ENCODE results near the gene MAGI1.

MAGI1 gene

DNA sequence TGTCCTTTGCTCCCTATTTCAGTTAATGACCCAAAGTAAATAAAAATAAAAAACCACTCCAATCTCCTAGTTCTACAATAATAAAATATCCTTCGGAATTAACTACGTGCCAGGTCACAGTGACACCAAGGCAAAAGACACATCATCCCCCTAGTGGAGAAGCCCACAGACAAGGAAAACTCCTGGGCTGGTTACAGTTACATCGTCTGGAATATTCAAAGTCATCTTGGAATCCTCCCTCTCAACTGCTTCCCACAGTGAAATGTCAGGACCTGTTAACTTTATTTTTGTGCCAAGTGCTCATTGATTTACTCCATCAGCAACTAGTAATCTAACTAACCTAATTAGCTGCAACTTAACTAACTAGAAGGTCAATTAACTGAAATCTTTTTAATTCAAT is 349.3 kb downstream of the MAGI1 start:
- no peak overlapping the region for H3K56ac ChIP-seq (ENCODE audit: low read length)
- WGBS (ENCODE audit: extremely low coverage, insufficient coverage, low lambda C conversion rate) = no CpG with 5 or more reads among the region's 3 CpGs
- H3K9ac ChIP-seq (ENCODE audit: low read length) = no peak overlapping the region
- H4K8ac ChIP-seq (ENCODE audit: low read depth, low read length) = no peak overlapping the region
- H3K79me1 ChIP-seq (ENCODE audit: low read length) = no peaks in the 10 kb centered on the region
- no peak overlapping the region for H4K5ac ChIP-seq (ENCODE audit: low read length)
- no peak overlapping the region for H2BK5ac ChIP-seq (ENCODE audit: low read length)
- no peaks in the 10 kb centered on the region for H3K27me3 ChIP-seq (ENCODE audit: insufficient read depth, low read length, poor library complexity)
- H3K27ac ChIP-seq (ENCODE audit: low read depth, low read length) = no peak overlapping the region
- H3K23ac ChIP-seq (ENCODE audit: low read length) = no peak overlapping the region
- DNase-seq = peak; percentile 56
- H2BK15ac ChIP-seq (replicated peaks; ENCODE audit: low read depth) = no peak overlapping the region
- H3K79me2 ChIP-seq (ENCODE audit: control insufficient read depth, insufficient read depth, low read length) = no peaks in the 10 kb centered on the region
- H3K4me1 ChIP-seq (ENCODE audit: control insufficient read depth, low read depth, low read length) = peaks cover 5% of the 10 kb centered on the region
- no peak overlapping the region for H3K4me3 ChIP-seq (ENCODE audit: low read length)
- no peak overlapping the region for H3K4ac ChIP-seq (ENCODE audit: low read depth, low read length)
- H3K4me2 ChIP-seq (ENCODE audit: low read length) = no peak overlapping the region
- H2BK120ac ChIP-seq (ENCODE audit: low read depth, low read length) = no peak overlapping the region
- H2AK5ac ChIP-seq (ENCODE audit: low read length) = no peak overlapping the region
- no peaks in the 10 kb centered on the region for H3K36me3 ChIP-seq (ENCODE audit: control insufficient read depth, insufficient read depth, low read length)
- H3K18ac ChIP-seq (ENCODE audit: low read length) = no peak overlapping the region

DNA sequence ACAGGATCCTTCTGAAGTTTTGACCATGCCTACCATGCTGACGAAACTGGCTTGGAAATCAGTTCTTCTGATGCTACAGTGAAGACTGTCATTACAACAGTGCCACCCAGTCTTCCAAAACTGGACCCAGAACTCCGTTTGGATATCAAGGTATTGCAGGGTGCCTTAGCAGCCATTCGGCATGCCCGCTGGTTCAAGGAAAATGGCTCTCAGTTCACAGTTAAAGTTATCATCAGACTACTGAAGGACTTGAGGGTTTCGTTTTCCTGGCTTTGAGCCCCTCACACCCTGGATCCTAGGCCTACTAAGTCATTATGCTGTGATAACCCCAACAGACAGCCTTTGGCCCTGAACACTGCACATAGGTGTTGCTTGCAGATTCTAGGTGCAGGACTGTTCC is 351.0 kb downstream of the MAGI1 start:
- no peaks in the 10 kb centered on the region for H3K27me3 ChIP-seq (ENCODE audit: insufficient read depth, low read length, poor library complexity)
- no peak overlapping the region for H3K56ac ChIP-seq (ENCODE audit: low read length)
- H3K4me3 ChIP-seq (ENCODE audit: low read length) = no peak overlapping the region
- H3K36me3 ChIP-seq (ENCODE audit: control insufficient read depth, insufficient read depth, low read length) = no peaks in the 10 kb centered on the region
- H2BK5ac ChIP-seq (ENCODE audit: low read length) = no peak overlapping the region
- no peak overlapping the region for H3K4ac ChIP-seq (ENCODE audit: low read depth, low read length)
- no peaks in the 10 kb centered on the region for H3K79me1 ChIP-seq (ENCODE audit: low read length)
- no peak overlapping the region for H3K4me2 ChIP-seq (ENCODE audit: low read length)
- no CpG with 5 or more reads among the region's 5 CpGs for WGBS (ENCODE audit: extremely low coverage, insufficient coverage, low lambda C conversion rate)
- H4K8ac ChIP-seq (ENCODE audit: low read depth, low read length) = no peak overlapping the region
- no peak for DNase-seq
- H4K5ac ChIP-seq (ENCODE audit: low read length) = no peak overlapping the region
- H3K79me2 ChIP-seq (ENCODE audit: control insufficient read depth, insufficient read depth, low read length) = no peaks in the 10 kb centered on the region
- H2AK5ac ChIP-seq (ENCODE audit: low read length) = no peak overlapping the region
- no peak overlapping the region for H3K18ac ChIP-seq (ENCODE audit: low read length)
- H2BK120ac ChIP-seq (ENCODE audit: low read depth, low read length) = no peak overlapping the region
- H3K4me1 ChIP-seq (ENCODE audit: control insufficient read depth, low read depth, low read length) = peaks cover 5% of the 10 kb centered on the region
- H3K23ac ChIP-seq (ENCODE audit: low read length) = no peak overlapping the region
- no peak overlapping the region for H3K9ac ChIP-seq (ENCODE audit: low read length)
- H3K27ac ChIP-seq (ENCODE audit: low read depth, low read length) = no peak overlapping the region
- no peak overlapping the region for H2BK15ac ChIP-seq (replicated peaks; ENCODE audit: low read depth)

GRCh38 chr3:65685621-65686235 is 353.0 kb downstream of the MAGI1 start:
- Histone ChIP-seq H3K27me3 (ENCODE audit: insufficient read depth, low read length, poor library complexity) (no peaks in the 10 kb centered on the region), H3K27ac (ENCODE audit: low read depth, low read length) (no peak overlapping the region), H3K4me2 (ENCODE audit: low read length) (no peak overlapping the region), H2BK5ac (ENCODE audit: low read length) (no peak overlapping the region), H3K4me1 (ENCODE audit: control insufficient read depth, low read depth, low read length) (peaks cover 5% of the 10 kb centered on the region), H3K56ac (ENCODE audit: low read length) (no peak overlapping the region), H3K4ac (ENCODE audit: low read depth, low read length) (no peak overlapping the region), H2BK15ac (replicated peaks; ENCODE audit: low read depth) (no peak overlapping the region), H3K79me2 (ENCODE audit: control insufficient read depth, insufficient read depth, low read length) (no peaks in the 10 kb centered on the region), H2AK5ac (ENCODE audit: low read length) (no peak overlapping the region), H3K9ac (ENCODE audit: low read length) (no peak overlapping the region), H3K4me3 (ENCODE audit: low read length) (no peak overlapping the region), H3K79me1 (ENCODE audit: low read length) (no peaks in the 10 kb centered on the region), H4K5ac (ENCODE audit: low read length) (no peak overlapping the region), H3K36me3 (ENCODE audit: control insufficient read depth, insufficient read depth, low read length) (no peaks in the 10 kb centered on the region), H4K8ac (ENCODE audit: low read depth, low read length) (no peak overlapping the region), H3K23ac (ENCODE audit: low read length) (no peak overlapping the region), H2BK120ac (ENCODE audit: low read depth, low read length) (peak overlapping the region; percentile 28), H3K18ac (ENCODE audit: low read length) (no peak overlapping the region)
- peak; percentile 23 for DNase-seq
- no CpG with 5 or more reads among the region's 5 CpGs for WGBS (ENCODE audit: extremely low coverage, insufficient coverage, low lambda C conversion rate)

GRCh38 chr3:65678516-65678915 is 360.2 kb downstream of the MAGI1 start:
- peaks cover 7% of the 10 kb centered on the region for H3K79me1 ChIP-seq (ENCODE audit: low read length)
- H3K23ac ChIP-seq (ENCODE audit: low read length) = no peak overlapping the region
- no peak overlapping the region for H2BK15ac ChIP-seq (replicated peaks; ENCODE audit: low read depth)
- H3K9ac ChIP-seq (ENCODE audit: low read length) = no peak overlapping the region
- H3K56ac ChIP-seq (ENCODE audit: low read length) = no peak overlapping the region
- no peak overlapping the region for H3K4me3 ChIP-seq (ENCODE audit: low read length)
- H3K79me2 ChIP-seq (ENCODE audit: control insufficient read depth, insufficient read depth, low read length) = no peaks in the 10 kb centered on the region
- H3K36me3 ChIP-seq (ENCODE audit: control insufficient read depth, insufficient read depth, low read length) = no peaks in the 10 kb centered on the region
- DNase-seq = peak; percentile 38
- H2AK5ac ChIP-seq (ENCODE audit: low read length) = no peak overlapping the region
- H2BK120ac ChIP-seq (ENCODE audit: low read depth, low read length) = no peak overlapping the region
- no peak overlapping the region for H2BK5ac ChIP-seq (ENCODE audit: low read length)
- no peak overlapping the region for H3K18ac ChIP-seq (ENCODE audit: low read length)
- no peak overlapping the region for H3K4ac ChIP-seq (ENCODE audit: low read depth, low read length)
- H4K8ac ChIP-seq (ENCODE audit: low read depth, low read length) = no peak overlapping the region
- no CpG with 5 or more reads among the region's 4 CpGs for WGBS (ENCODE audit: extremely low coverage, insufficient coverage, low lambda C conversion rate)
- H4K5ac ChIP-seq (ENCODE audit: low read length) = no peak overlapping the region
- no peak overlapping the region for H3K27ac ChIP-seq (ENCODE audit: low read depth, low read length)
- no peaks in the 10 kb centered on the region for H3K4me1 ChIP-seq (ENCODE audit: control insufficient read depth, low read depth, low read length)
- H3K27me3 ChIP-seq (ENCODE audit: insufficient read depth, low read length, poor library complexity) = no peaks in the 10 kb centered on the region
- H3K4me2 ChIP-seq (ENCODE audit: low read length) = no peak overlapping the region

DNA sequence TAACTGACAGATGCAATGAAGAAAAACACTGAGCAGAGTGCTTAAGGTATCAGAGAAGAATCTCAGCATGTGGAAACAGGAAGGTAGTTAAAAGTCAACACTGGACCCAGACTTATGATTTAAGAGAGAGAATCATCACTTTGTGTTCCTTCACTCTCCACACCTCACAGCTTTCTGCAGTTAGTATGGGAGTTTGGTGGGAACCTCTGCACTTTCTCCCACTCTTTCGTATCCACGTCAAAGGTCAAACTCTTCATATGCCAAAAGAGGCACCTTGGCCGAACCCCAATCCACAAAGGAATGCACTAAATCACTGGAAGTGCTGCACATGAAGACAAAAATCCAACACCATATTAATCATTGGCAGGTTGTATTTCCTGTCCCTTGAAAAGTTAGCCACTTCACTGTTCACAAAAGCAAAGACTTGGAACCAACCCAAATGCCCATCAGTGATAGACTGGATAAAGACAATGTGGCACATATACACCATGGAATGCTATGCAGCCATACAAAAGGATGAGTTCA is 361.2 kb downstream of the MAGI1 start:
- no peak for DNase-seq
- Histone ChIP-seq H2BK120ac (ENCODE audit: low read depth, low read length) (no peak overlapping the region), H3K9ac (ENCODE audit: low read length) (no peak overlapping the region)

DNA sequence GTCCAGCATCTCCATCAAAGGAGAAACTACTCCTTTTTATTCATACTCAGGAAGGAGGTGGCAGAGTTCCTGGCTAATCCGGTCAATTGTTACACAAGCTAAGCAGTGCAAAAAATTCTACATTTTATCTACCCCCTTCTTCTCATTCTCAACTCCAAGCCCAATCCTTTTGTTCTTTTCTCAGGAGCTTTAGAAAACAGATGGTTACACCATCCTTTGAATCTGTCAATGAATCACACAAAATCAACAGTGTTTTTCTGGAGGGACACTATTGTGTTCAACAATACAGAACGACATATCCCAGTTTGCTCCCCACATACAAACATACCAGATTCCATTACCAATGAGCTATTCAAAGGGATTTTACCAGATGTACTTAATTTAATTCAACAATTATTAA is 362.1 kb downstream of the MAGI1 start:
- no peak overlapping the region for H3K27ac ChIP-seq (ENCODE audit: low read depth, low read length)
- no peak overlapping the region for H4K5ac ChIP-seq (ENCODE audit: low read length)
- WGBS (ENCODE audit: extremely low coverage, insufficient coverage, low lambda C conversion rate) = no CpG with 5 or more reads among the region's 2 CpGs
- H3K9ac ChIP-seq (ENCODE audit: low read length) = no peak overlapping the region
- DNase-seq = no peak
- no peak overlapping the region for H3K23ac ChIP-seq (ENCODE audit: low read length)
- H3K4me3 ChIP-seq (ENCODE audit: low read length) = no peak overlapping the region
- H3K36me3 ChIP-seq (ENCODE audit: control insufficient read depth, insufficient read depth, low read length) = no peaks in the 10 kb centered on the region
- no peak overlapping the region for H2BK120ac ChIP-seq (ENCODE audit: low read depth, low read length)
- H3K56ac ChIP-seq (ENCODE audit: low read length) = no peak overlapping the region
- H3K79me2 ChIP-seq (ENCODE audit: control insufficient read depth, insufficient read depth, low read length) = no peaks in the 10 kb centered on the region
- H2BK15ac ChIP-seq (replicated peaks; ENCODE audit: low read depth) = no peak overlapping the region
- H2AK5ac ChIP-seq (ENCODE audit: low read length) = no peak overlapping the region
- H3K4me1 ChIP-seq (ENCODE audit: control insufficient read depth, low read depth, low read length) = no peaks in the 10 kb centered on the region
- no peak overlapping the region for H3K4me2 ChIP-seq (ENCODE audit: low read length)
- H3K27me3 ChIP-seq (ENCODE audit: insufficient read depth, low read length, poor library complexity) = no peaks in the 10 kb centered on the region
- peaks cover 7% of the 10 kb centered on the region for H3K79me1 ChIP-seq (ENCODE audit: low read length)
- H4K8ac ChIP-seq (ENCODE audit: low read depth, low read length) = no peak overlapping the region
- H2BK5ac ChIP-seq (ENCODE audit: low read length) = no peak overlapping the region
- no peak overlapping the region for H3K18ac ChIP-seq (ENCODE audit: low read length)
- H3K4ac ChIP-seq (ENCODE audit: low read depth, low read length) = no peak overlapping the region

More for the DNA sequence above, 361.2 kb downstream of the MAGI1 start:
- H3K79me2 ChIP-seq (ENCODE audit: control insufficient read depth, insufficient read depth, low read length) = no peaks in the 10 kb centered on the region
- H4K8ac ChIP-seq (ENCODE audit: low read depth, low read length) = no peak overlapping the region
- no peak overlapping the region for H2AK5ac ChIP-seq (ENCODE audit: low read length)
- H3K18ac ChIP-seq (ENCODE audit: low read length) = no peak overlapping the region
- H3K36me3 ChIP-seq (ENCODE audit: control insufficient read depth, insufficient read depth, low read length) = no peaks in the 10 kb centered on the region
- no peak overlapping the region for H3K56ac ChIP-seq (ENCODE audit: low read length)
- H3K4ac ChIP-seq (ENCODE audit: low read depth, low read length) = no peak overlapping the region
- H3K4me2 ChIP-seq (ENCODE audit: low read length) = no peak overlapping the region
- no CpG with 5 or more reads among the region's 3 CpGs for WGBS (ENCODE audit: extremely low coverage, insufficient coverage, low lambda C conversion rate)
- H3K79me1 ChIP-seq (ENCODE audit: low read length) = peaks cover 7% of the 10 kb centered on the region
- no peak overlapping the region for H2BK15ac ChIP-seq (replicated peaks; ENCODE audit: low read depth)
- no peak overlapping the region for H4K5ac ChIP-seq (ENCODE audit: low read length)
- H3K23ac ChIP-seq (ENCODE audit: low read length) = no peak overlapping the region
- H3K4me3 ChIP-seq (ENCODE audit: low read length) = no peak overlapping the region
- H3K4me1 ChIP-seq (ENCODE audit: control insufficient read depth, low read depth, low read length) = no peaks in the 10 kb centered on the region
- no peak overlapping the region for H3K27ac ChIP-seq (ENCODE audit: low read depth, low read length)
- H3K27me3 ChIP-seq (ENCODE audit: insufficient read depth, low read length, poor library complexity) = no peaks in the 10 kb centered on the region
- no peak overlapping the region for H2BK5ac ChIP-seq (ENCODE audit: low read length)

Data from mesendoderm (in vitro differentiated cells).